Ramos (cell line): ENCODE data around the gene JMJD7.
"Not testable (repeated sequence)": the region's sequence is repeated elsewhere in the genome, so short reads cannot be mapped to it uniquely, and the experiment has no call there.

Experiments used
- in situ Hi-C: fragments of 300-500 bp; cut with MboI; formaldehyde crosslinking; loops from one replicate; pipeline ENCODE4 v1.14.3; 2022; ENCODE audit warnings: low sequenced_read_pairs; ENCODE audit not compliant: unreplicated experiment

JMJD7 gene

GRCh38 chr15:41817327-41817726 lies 10.6 kb upstream of the JMJD7 start:
- in situ Hi-C loops, result loop anchor here (25.0 kb wide), 1 partner anchor 255 kb away; the partner anchor contains the start of gene TYRO3

GRCh38 chr15:41817781-41818180 lies 10.1 kb upstream of the JMJD7 start:
- in situ Hi-C loops, result loop anchor here (25.0 kb wide), 1 partner anchor 255 kb away; the partner anchor contains the start of gene TYRO3

- in situ Hi-C loops, result loop anchor here (25.0 kb wide), 1 partner anchor 257 kb away; the partner anchor contains the start of gene TYRO3
These were observed 8.3 kb upstream of the JMJD7 start for GRCh38 chr15:41819455-41820050.

- in situ Hi-C loops, result loop anchor here (25.0 kb wide), 1 partner anchor 259 kb away; the partner anchor contains the start of gene TYRO3
These were observed 7.0 kb upstream of the JMJD7 start for GRCh38 chr15:41820791-41821423.

GRCh38 chr15:41821831-41822230 lies 6.1 kb upstream of the JMJD7 start:
- in situ Hi-C loops, result loop anchor here (25.0 kb wide), 1 partner anchor 260 kb away; the partner anchor contains the start of gene TYRO3

GRCh38 chr15:41822471-41822870 lies 5.4 kb upstream of the JMJD7 start:
- in situ Hi-C loops, result loop anchor here (25.0 kb wide), 1 partner anchor 260 kb away; the partner anchor contains the start of gene TYRO3

- in situ Hi-C loops, result loop anchor here (25.0 kb wide), 1 partner anchor 261 kb away; the partner anchor contains the start of gene TYRO3
These were observed 4.9 kb upstream of the JMJD7 start for GRCh38 chr15:41822957-41823356.

- in situ Hi-C loops, result loop anchor here (25.0 kb wide), 1 partner anchor 261 kb away; the partner anchor contains the start of gene TYRO3
These were observed 4.4 kb upstream of the JMJD7 start for GRCh38 chr15:41823502-41823901.

- in situ Hi-C loops, result loop anchor here (25.0 kb wide), 1 partner anchor 262 kb away; the partner anchor contains the start of gene TYRO3
These were observed 3.7 kb upstream of the JMJD7 start for GRCh38 chr15:41824062-41824745.

- in situ Hi-C loops, result no loop called here
These were observed 2.7 kb upstream of the JMJD7 start for GRCh38 chr15:41825145-41825544.

GRCh38 chr15:41825572-41826535 lies 2.0 kb upstream of the JMJD7 start:
- in situ Hi-C loops, result no loop called here

GRCh38 chr15:41827290-41827879 lies 507 bp upstream of the JMJD7 start:
- in situ Hi-C loops, result no loop called here

GRCh38 chr15:41828807-41829141 lies 882 bp downstream of the JMJD7 start:
- in situ Hi-C loops, result no loop called here

- in situ Hi-C loops, result no loop called here
These were observed 2.2 kb downstream of the JMJD7 start for GRCh38 chr15:41829959-41830646.

GRCh38 chr15:41831291-41831690 lies 3.4 kb downstream of the JMJD7 start:
- in situ Hi-C loops, result not testable (repeated sequence)

GRCh38 chr15:41832208-41832607 lies 4.3 kb downstream of the JMJD7 start:
- in situ Hi-C loops, result no loop called here

GRCh38 chr15:41832875-41833274 lies 5.0 kb downstream of the JMJD7 start:
- in situ Hi-C loops, result no loop called here

- in situ Hi-C loops, result no loop called here
These were observed 6.2 kb downstream of the JMJD7 start for GRCh38 chr15:41834096-41834495.

GRCh38 chr15:41836073-41836472 lies 8.2 kb downstream of the JMJD7 start:
- in situ Hi-C loops, result no loop called here
